NCI-H1436 treated with DMSO at 0.1 percent for 48 hours (cell line): ENCODE results near the gene SLC25A45.

Experiments used
- DNase-seq: peaks from one replicate; lab custom pipeline; 2025; lab: John Stamatoyannopoulos, UW

SLC25A45 gene, protein sequence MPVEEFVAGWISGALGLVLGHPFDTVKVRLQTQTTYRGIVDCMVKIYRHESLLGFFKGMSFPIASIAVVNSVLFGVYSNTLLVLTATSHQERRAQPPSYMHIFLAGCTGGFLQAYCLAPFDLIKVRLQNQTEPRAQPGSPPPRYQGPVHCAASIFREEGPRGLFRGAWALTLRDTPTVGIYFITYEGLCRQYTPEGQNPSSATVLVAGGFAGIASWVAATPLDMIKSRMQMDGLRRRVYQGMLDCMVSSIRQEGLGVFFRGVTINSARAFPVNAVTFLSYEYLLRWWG

GRCh38 chr11:65382033-65382803 lies at the start of gene SLC25A45:
TSS of gene SLC25A45 (minus strand) at chr11:65382646. CDS start at chr11:65381951, 695 bp downstream.
- DNase-seq, result no peak

DNA sequence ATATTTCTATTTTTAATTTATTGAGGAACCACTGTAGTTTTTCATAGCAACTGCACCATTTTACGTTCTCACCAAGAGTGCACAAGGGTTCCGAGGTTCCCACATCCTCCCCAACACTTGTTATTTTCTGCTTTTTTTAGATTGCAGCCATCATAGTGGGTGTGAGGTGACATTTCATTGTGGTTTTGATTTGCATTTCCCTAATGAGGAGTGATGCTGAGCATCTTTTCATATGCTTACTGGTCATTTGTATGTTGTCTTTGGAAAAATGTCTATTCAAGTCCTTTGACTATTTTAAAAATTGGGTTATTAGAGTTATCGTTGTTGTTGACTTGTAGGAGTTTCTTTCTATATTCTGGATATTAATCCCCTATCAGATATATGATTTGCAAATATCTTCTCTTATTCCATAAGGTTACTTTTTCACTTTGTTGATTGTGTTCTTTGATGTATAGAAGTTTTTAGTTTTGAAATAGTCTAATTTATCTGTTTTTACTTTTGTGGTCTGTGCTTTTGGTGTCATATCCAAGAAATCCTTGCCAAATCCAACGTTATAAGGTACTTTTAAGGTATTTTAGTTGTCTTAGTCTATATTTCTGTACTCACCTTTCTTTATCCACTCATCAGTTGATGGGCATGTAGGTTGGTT lies 49.1 kb upstream of the SLC25A45 start:
- DNase-seq, result no peak

DNA sequence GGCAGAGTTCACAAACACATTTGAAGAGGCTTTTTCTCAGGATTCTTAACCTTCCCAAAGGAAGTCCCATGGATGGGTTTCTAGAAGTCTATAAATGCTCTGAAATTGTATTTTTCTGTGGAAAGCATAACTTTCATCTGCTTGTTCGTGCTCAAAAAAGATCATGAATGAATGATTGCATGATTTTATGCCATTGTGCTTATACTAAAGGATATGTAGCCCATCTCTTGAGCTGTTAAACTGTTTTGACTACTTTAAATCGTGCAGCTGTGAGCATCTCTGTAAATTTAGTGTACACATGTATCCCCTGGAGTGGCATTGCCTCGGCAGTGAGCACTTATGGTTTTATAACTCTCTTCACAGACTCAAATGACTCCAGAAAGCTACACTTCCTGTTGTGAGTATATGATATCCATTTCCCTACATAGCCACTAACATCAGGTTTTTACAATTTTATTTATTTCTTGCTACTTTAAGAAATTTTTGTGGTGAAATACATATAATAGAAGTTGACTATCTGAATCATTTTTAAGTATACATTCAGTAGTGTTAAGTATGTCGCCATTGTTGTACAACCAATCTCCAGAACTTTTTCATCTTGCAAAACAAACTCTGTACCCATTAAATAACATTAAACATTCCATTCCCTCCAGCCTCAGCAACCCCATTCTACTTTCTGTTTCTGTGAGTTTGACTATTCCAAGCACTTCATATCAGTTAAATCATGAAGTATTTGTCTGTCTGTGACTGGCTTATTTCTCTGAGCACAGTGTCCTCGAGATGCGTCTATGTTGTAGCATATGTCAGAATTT lies 48.2 kb upstream of the SLC25A45 start:
- no peak for DNase-seq

GRCh38 chr11:65429724-65430405 lies 47.4 kb upstream of the SLC25A45 start:
- DNase-seq, result no peak

GRCh38 chr11:65429068-65429681 lies 46.7 kb upstream of the SLC25A45 start:
- DNase-seq, result no peak

DNA sequence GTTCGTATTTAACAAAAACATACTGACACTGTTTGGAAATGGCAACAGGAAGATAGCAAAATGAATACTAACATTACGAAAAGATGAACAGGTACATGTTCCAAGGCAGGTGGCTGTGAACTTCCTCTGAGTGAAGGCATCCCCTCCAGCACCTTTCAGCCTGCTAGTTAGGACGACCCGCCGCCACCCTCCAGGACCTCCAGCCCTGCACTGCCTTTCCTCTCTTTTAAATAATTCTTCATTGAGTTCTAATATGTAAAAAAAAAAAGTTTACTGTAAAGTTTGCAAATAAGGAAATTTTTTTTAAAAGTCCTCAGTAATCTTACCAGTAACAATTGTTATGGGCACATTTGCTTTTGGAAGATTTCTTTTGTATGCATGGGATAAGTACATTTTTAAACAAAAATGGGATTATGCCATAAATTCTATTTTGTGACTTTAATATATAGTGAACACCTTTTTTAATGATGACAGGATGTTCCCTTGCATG lies 46.2 kb upstream of the SLC25A45 start:
- DNase-seq, result no peak

- DNase-seq, result no peak
Measured at GRCh38 chr11:65427691-65428577, 45.5 kb upstream of the SLC25A45 start.

DNA sequence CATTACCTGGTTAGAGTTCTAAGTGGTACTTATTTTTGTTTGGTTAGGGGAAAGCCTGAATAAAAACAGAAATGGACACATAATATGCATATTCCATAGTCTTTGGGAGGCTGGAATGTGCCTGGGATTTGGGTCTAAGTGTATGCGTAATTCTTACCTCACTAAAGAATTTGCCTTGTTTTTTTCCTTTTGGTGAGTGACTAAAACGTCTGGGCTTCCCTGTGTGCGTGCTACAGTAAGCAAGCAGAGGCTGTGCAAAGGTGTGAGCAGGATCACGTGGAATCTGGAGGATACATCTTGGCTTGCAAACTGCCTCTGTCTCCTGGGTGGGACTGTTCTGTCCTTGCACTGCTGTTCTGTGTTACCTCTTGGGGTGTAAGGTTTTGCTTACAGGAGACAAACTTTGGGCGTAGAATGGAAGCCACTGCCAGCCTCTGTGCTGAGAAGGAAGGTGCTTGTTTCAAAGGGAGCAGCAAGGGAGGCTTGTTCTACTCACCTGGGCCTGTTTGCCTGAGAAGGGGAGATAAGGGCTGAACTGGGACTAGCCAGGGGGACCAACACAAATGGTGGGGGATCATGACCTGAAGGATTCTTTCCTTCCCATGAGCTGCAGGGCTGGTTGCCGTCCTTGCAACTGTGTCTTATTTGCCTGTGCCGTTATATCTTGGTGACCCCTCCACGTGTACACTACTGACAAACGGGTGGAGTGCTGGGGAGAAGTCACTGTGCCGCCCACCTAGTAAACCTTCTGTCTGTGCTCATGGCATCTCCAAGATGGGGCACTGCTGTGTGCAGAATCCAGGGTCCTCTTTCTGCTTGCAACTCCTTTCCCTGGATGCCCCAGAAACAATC lies 44.6 kb upstream of the SLC25A45 start:
- DNase-seq, result no peak

DNA sequence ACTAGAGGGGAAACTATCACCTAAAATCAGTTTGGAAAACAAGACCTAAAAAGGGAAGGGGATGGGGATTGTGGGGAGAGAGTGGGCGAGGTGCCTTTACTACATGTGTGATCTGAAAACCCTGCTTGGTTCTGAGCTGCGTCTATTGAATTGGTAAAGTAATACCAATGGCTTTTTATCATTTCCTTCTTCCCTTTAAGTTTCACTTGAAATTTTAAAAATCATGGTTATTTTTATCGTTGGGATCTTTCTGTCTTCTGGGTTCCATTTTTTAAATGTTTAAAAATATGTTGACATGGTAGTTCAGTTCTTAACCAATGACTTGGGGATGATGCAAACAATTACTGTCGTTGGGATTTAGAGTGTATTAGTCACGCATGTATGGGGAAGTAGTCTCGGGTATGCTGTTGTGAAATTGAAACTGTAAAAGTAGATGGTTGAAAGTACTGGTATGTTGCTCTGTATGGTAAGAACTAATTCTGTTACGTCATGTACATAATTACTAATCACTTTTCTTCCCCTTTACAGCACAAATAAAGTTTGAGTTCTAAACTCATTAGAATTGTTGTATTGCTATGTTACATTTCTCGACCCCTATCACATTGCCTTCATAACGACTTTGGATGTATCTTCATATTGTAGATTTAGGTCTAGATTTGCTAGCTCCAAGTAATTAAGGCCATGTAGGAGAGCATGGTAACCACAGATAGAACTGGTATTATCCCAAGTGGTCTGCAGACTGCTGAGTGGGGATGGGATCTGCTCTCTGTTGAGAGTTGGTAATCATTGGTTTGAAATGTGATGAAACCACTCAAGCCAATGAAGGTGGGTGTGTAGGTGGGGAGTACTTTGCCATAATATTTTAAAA lies 43.8 kb upstream of the SLC25A45 start:
- no peak for DNase-seq

DNA sequence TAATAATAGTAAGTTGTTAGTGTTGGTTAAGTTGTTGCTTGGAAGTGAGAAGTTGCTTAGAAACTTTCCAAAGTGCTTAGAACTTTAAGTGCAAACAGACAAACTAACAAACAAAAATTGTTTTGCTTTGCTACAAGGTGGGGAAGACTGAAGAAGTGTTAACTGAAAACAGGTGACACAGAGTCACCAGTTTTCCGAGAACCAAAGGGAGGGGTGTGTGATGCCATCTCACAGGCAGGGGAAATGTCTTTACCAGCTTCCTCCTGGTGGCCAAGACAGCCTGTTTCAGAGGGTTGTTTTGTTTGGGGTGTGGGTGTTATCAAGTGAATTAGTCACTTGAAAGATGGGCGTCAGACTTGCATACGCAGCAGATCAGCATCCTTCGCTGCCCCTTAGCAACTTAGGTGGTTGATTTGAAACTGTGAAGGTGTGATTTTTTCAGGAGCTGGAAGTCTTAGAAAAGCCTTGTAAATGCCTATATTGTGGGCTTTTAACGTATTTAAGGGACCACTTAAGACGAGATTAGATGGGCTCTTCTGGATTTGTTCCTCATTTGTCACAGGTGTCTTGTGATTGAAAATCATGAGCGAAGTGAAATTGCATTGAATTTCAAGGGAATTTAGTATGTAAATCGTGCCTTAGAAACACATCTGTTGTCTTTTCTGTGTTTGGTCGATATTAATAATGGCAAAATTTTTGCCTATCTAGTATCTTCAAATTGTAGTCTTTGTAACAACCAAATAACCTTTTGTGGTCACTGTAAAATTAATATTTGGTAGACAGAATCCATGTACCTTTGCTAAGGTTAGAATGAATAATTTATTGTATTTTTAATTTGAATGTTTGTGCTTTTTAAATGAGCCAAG lies 42.9 kb upstream of the SLC25A45 start:
- no peak for DNase-seq

- DNase-seq, result no peak
Measured at GRCh38 chr11:65424205-65425104, 42.0 kb upstream of the SLC25A45 start.

GRCh38 chr11:65423516-65424204 lies 41.2 kb upstream of the SLC25A45 start:
- DNase-seq, result no peak

DNA sequence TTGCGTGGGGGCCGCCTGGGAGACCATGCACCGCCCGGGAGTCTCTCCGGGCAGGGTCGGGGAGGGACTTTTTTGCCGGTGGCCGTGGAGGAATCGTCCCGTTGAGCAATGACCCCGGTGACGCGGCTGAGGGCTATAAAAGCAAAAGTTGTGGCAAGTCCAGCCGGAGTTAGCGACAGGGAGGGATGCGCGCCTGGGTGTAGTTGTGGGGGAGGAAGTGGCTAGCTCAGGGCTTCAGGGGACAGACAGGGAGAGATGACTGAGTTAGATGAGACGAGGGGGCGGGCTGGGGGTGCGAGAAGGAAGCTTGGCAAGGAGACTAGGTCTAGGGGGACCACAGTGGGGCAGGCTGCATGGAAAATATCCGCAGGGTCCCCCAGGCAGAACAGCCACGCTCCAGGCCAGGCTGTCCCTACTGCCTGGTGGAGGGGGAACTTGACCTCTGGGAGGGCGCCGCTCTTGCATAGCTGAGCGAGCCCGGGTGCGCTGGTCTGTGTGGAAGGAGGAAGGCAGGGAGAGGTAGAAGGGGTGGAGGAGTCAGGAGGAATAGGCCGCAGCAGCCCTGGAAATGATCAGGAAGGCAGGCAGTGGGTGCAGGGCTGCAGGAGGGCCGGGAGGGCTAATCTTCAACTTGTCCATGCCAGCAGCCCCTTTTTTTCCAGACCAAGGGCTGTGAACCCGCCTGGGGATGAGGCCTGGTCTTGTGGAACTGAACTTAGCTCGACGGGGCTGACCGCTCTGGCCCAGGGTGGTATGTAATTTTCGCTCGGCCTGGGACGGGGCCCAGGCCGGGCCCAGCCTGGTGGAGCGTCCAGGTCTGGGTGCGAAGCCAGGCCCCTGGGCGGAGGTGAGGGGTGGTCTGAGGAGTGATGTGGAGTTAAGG lies 40.4 kb upstream of the SLC25A45 start, which contains the start of gene NEAT1:
Gene NEAT1 (plus strand): TSS at position 166 of the 883 bp plus-strand sequence.
- no peak for DNase-seq
